ENCODE results near the gene ABCC10.
"Not testable (repeated sequence)": the region's sequence is repeated elsewhere in the genome, so short reads cannot be mapped to it uniquely, and the experiment has no call there.

Gene ABCC10

GRCh38 chr6:43450699-43451131, 23.4 kb downstream of the ABCC10 start:
- DNase-seq = no peak

GRCh38 chr6:43451348-43451747, 24.0 kb downstream of the ABCC10 start:
- no peak for DNase-seq

- no peak for DNase-seq
These were observed 24.6 kb downstream of the ABCC10 start for GRCh38 chr6:43451939-43452338.

- no peak for DNase-seq
These were observed 25.6 kb downstream of the ABCC10 start for GRCh38 chr6:43452896-43453295.

- no peak for DNase-seq
These were observed 26.5 kb downstream of the ABCC10 start for GRCh38 chr6:43453831-43454230.

GRCh38 chr6:43454290-43454695, 27.0 kb downstream of the ABCC10 start:
- peak; percentile 8 for DNase-seq

- DNase-seq = peak; percentile 13
These were observed 27.6 kb downstream of the ABCC10 start for GRCh38 chr6:43454696-43455530.

- peak; percentile 18 for DNase-seq
These were observed 28.4 kb downstream of the ABCC10 start, which contains the start of gene DLK2 for GRCh38 chr6:43455531-43456428. Gene DLK2 (minus strand): TSS chr6:43455548. CDS start chr6:43454825, 723 bp downstream.

- no peak for DNase-seq
These were observed 30.3 kb downstream of the ABCC10 start for GRCh38 chr6:43457643-43458042.

GRCh38 chr6:43458154-43458553, 30.8 kb downstream of the ABCC10 start:
- not testable (repeated sequence) for DNase-seq

GRCh38 chr6:43459535-43459934, 32.2 kb downstream of the ABCC10 start:
- DNase-seq = no peak

GRCh38 chr6:43460032-43460431, 32.7 kb downstream of the ABCC10 start:
- no peak for DNase-seq

GRCh38 chr6:43461936-43462335, 34.6 kb downstream of the ABCC10 start:
- no peak for DNase-seq

- DNase-seq = no peak
These were observed 37.0 kb downstream of the ABCC10 start for GRCh38 chr6:43464337-43464736.

GRCh38 chr6:43465948-43466347, 38.6 kb downstream of the ABCC10 start:
- DNase-seq = no peak

- DNase-seq = not testable (repeated sequence)
These were observed 39.9 kb downstream of the ABCC10 start for GRCh38 chr6:43467265-43467664.

- no peak for DNase-seq
These were observed 40.4 kb downstream of the ABCC10 start for GRCh38 chr6:43467752-43468151.

- peak; percentile 10 for DNase-seq
These were observed 40.9 kb downstream of the ABCC10 start for GRCh38 chr6:43468240-43468639.

- no peak for DNase-seq
These were observed 41.7 kb downstream of the ABCC10 start for GRCh38 chr6:43468748-43469681.

- DNase-seq = no peak
These were observed 42.6 kb downstream of the ABCC10 start for GRCh38 chr6:43469947-43470346.

GRCh38 chr6:43471399-43471798, 44.1 kb downstream of the ABCC10 start:
- no peak for DNase-seq

GRCh38 chr6:43472515-43472914, 45.2 kb downstream of the ABCC10 start:
- DNase-seq = no peak

All from NCI-H1694 treated with DMSO at 0.1 percent for 48 hours (cell line).